ENCODE measurements around the gene CDC42BPB.

CDC42BPB gene

GRCh38 chr14:102975662-102976061 lies 81.7 kb downstream of the CDC42BPB start:
- no CpG with 5 or more reads among the region's 17 CpGs for WGBS, 2 donors (ENCODE audit: extremely low coverage in 2 of 2, insufficient read length in 2 of 2, insufficient replicate concordance in 1 of 2)
- Histone ChIP-seq H2BK5ac (ENCODE audit: low read length) (no peak overlapping the region), H3K9ac (ENCODE audit: low read depth, low read length, poor library complexity) (no peak overlapping the region), H3K4me1 (ENCODE audit: control insufficient read depth in 2 of 2, insufficient read depth in 1 of 2, low read depth in 1 of 2, low read length in 2 of 2) (peaks cover 0 to 5% of the 10 kb centered on the region in 2 donors), H3K79me1 (ENCODE audit: low read depth, low read length) (no peaks in the 10 kb centered on the region), H3K18ac (ENCODE audit: low read length) (no peak overlapping the region), H3K36me3 (replicated peaks in 1 of 2; ENCODE audit: control insufficient read depth in 2 of 2, insufficient read depth in 2 of 2, low read length in 2 of 2) (peaks cover 33 to 91% of the 10 kb centered on the region in 2 donors), H3K23ac (ENCODE audit: low read depth, low read length, poor library complexity) (no peak overlapping the region), H2BK120ac (ENCODE audit: low read depth, low read length) (no peak overlapping the region), H3K4me3 (ENCODE audit: low read length in 2 of 2) (no peak overlapping the region), H4K8ac (ENCODE audit: low read depth, low read length) (no peak overlapping the region), H2AFZ (ENCODE audit: low read length) (no peak overlapping the region), H3K14ac (ENCODE audit: low read length) (no peak overlapping the region), H3K27ac (replicated peaks; ENCODE audit: low read length) (no peak overlapping the region), H2BK12ac (ENCODE audit: low read length) (no peak overlapping the region), H3K27me3 (ENCODE audit: control insufficient read depth in 3 of 3, insufficient read depth in 3 of 3, low read depth in 1 of 3, low read length in 3 of 3) (no peaks in the 10 kb centered on the region), H3K4me2 (ENCODE audit: insufficient read depth, low read length, poor library complexity, severe bottlenecking) (no peak overlapping the region), H3K9me3 (replicated peaks in 1 of 2; ENCODE audit: control insufficient read depth in 2 of 2, insufficient read depth in 1 of 2, low read depth in 1 of 2, low read length in 2 of 2) (no peaks in the 10 kb centered on the region), H2BK15ac (ENCODE audit: low read length) (no peak overlapping the region), H3K4ac (ENCODE audit: low read length) (no peak overlapping the region), H4K91ac (ENCODE audit: low read depth, low read length, poor library complexity) (no peak overlapping the region), H2AK5ac (ENCODE audit: low read depth, low read length) (no peak overlapping the region)
- DNase-seq (ENCODE audit: low spot score): no peak

GRCh38 chr14:102973706-102974285 lies 83.6 kb downstream of the CDC42BPB start:
- Histone ChIP-seq H4K8ac (ENCODE audit: low read depth, low read length) (no peak overlapping the region), H2BK15ac (ENCODE audit: low read length) (no peak overlapping the region), H3K18ac (ENCODE audit: low read length) (no peak overlapping the region), H2AK5ac (ENCODE audit: low read depth, low read length) (no peak overlapping the region), H2AFZ (ENCODE audit: low read length) (no peak overlapping the region), H3K36me3 (replicated peaks in 1 of 2; ENCODE audit: control insufficient read depth in 2 of 2, insufficient read depth in 2 of 2, low read length in 2 of 2) (peaks cover 38 to 91% of the 10 kb centered on the region in 2 donors), H3K9ac (ENCODE audit: low read depth, low read length, poor library complexity) (peak overlapping the region; percentile 27), H2BK5ac (ENCODE audit: low read length) (no peak overlapping the region), H3K4me1 (ENCODE audit: control insufficient read depth in 2 of 2, insufficient read depth in 1 of 2, low read depth in 1 of 2, low read length in 2 of 2) (peaks cover 0 to 5% of the 10 kb centered on the region in 2 donors), H2BK12ac (ENCODE audit: low read length) (peak overlapping the region; percentile 4), H3K14ac (ENCODE audit: low read length) (peak overlapping the region; percentile 25), H3K4me3 (ENCODE audit: low read length in 2 of 2) (no peak overlapping the region), H3K4ac (ENCODE audit: low read length) (no peak overlapping the region), H3K4me2 (ENCODE audit: insufficient read depth, low read length, poor library complexity, severe bottlenecking) (no peak overlapping the region), H3K27me3 (ENCODE audit: control insufficient read depth in 3 of 3, insufficient read depth in 3 of 3, low read depth in 1 of 3, low read length in 3 of 3) (no peaks in the 10 kb centered on the region), H4K91ac (ENCODE audit: low read depth, low read length, poor library complexity) (no peak overlapping the region), H3K79me1 (ENCODE audit: low read depth, low read length) (peaks cover 3% of the 10 kb centered on the region), H2BK120ac (ENCODE audit: low read depth, low read length) (no peak overlapping the region), H3K23ac (ENCODE audit: low read depth, low read length, poor library complexity) (peak overlapping the region; percentile 14), H3K9me3 (replicated peaks in 1 of 2; ENCODE audit: control insufficient read depth in 2 of 2, insufficient read depth in 1 of 2, low read depth in 1 of 2, low read length in 2 of 2) (no peaks in the 10 kb centered on the region), H3K27ac (replicated peaks; ENCODE audit: low read length) (no peak overlapping the region)
- no peak for DNase-seq (ENCODE audit: low spot score)
- no CpG with 5 or more reads among the region's 22 CpGs for WGBS, 2 donors (ENCODE audit: extremely low coverage in 2 of 2, insufficient read length in 2 of 2, insufficient replicate concordance in 1 of 2)

GRCh38 chr14:102971836-102972606 lies 85.3 kb downstream of the CDC42BPB start:
- Histone ChIP-seq H3K23ac (ENCODE audit: low read depth, low read length, poor library complexity) (peak overlapping the region; percentile 70), H3K36me3 (replicated peaks in 1 of 2; ENCODE audit: control insufficient read depth in 2 of 2, insufficient read depth in 2 of 2, low read length in 2 of 2) (peaks cover 44 to 91% of the 10 kb centered on the region in 2 donors), H2BK15ac (ENCODE audit: low read length) (no peak overlapping the region), H2BK120ac (ENCODE audit: low read depth, low read length) (no peak overlapping the region), H2BK12ac (ENCODE audit: low read length) (no peak overlapping the region), H3K14ac (ENCODE audit: low read length) (no peak overlapping the region), H3K4me2 (ENCODE audit: insufficient read depth, low read length, poor library complexity, severe bottlenecking) (no peak overlapping the region), H3K27me3 (ENCODE audit: control insufficient read depth in 3 of 3, insufficient read depth in 3 of 3, low read depth in 1 of 3, low read length in 3 of 3) (no peaks in the 10 kb centered on the region), H3K18ac (ENCODE audit: low read length) (no peak overlapping the region), H3K79me1 (ENCODE audit: low read depth, low read length) (peaks cover 3% of the 10 kb centered on the region), H3K4me3 (ENCODE audit: low read length in 2 of 2) (no peak overlapping the region), H2BK5ac (ENCODE audit: low read length) (no peak overlapping the region), H3K4ac (ENCODE audit: low read length) (no peak overlapping the region), H3K9me3 (replicated peaks in 1 of 2; ENCODE audit: control insufficient read depth in 2 of 2, insufficient read depth in 1 of 2, low read depth in 1 of 2, low read length in 2 of 2) (no peaks in the 10 kb centered on the region), H2AFZ (ENCODE audit: low read length) (no peak overlapping the region), H3K9ac (ENCODE audit: low read depth, low read length, poor library complexity) (no peak overlapping the region), H4K91ac (ENCODE audit: low read depth, low read length, poor library complexity) (no peak overlapping the region), H3K4me1 (ENCODE audit: control insufficient read depth in 2 of 2, insufficient read depth in 1 of 2, low read depth in 1 of 2, low read length in 2 of 2) (no peaks in the 10 kb centered on the region), H3K27ac (replicated peaks; ENCODE audit: low read length) (no peak overlapping the region), H4K8ac (ENCODE audit: low read depth, low read length) (no peak overlapping the region), H2AK5ac (ENCODE audit: low read depth, low read length) (no peak overlapping the region)
- WGBS, 2 donors (ENCODE audit: extremely low coverage in 2 of 2, insufficient read length in 2 of 2, insufficient replicate concordance in 1 of 2): no CpG with 5 or more reads among the region's 25 CpGs
- no peak for DNase-seq (ENCODE audit: low spot score)

- Histone ChIP-seq H4K91ac (ENCODE audit: low read depth, low read length, poor library complexity) (no peak overlapping the region), H2BK12ac (ENCODE audit: low read length) (no peak overlapping the region), H2AFZ (ENCODE audit: low read length) (no peak overlapping the region), H3K14ac (ENCODE audit: low read length) (no peak overlapping the region), H3K9ac (ENCODE audit: low read depth, low read length, poor library complexity) (no peak overlapping the region), H2BK15ac (ENCODE audit: low read length) (no peak overlapping the region), H3K18ac (ENCODE audit: low read length) (no peak overlapping the region), H3K27me3 (ENCODE audit: control insufficient read depth in 3 of 3, insufficient read depth in 3 of 3, low read depth in 1 of 3, low read length in 3 of 3) (no peaks in the 10 kb centered on the region), H3K27ac (replicated peaks; ENCODE audit: low read length) (no peak overlapping the region), H2BK120ac (ENCODE audit: low read depth, low read length) (no peak overlapping the region), H3K9me3 (replicated peaks in 1 of 2; ENCODE audit: control insufficient read depth in 2 of 2, insufficient read depth in 1 of 2, low read depth in 1 of 2, low read length in 2 of 2) (no peaks in the 10 kb centered on the region), H2AK5ac (ENCODE audit: low read depth, low read length) (no peak overlapping the region), H4K8ac (ENCODE audit: low read depth, low read length) (no peak overlapping the region), H3K36me3 (replicated peaks in 1 of 2; ENCODE audit: control insufficient read depth in 2 of 2, insufficient read depth in 2 of 2, low read length in 2 of 2) (peaks cover 45 to 92% of the 10 kb centered on the region in 2 donors), H3K4me1 (ENCODE audit: control insufficient read depth in 2 of 2, insufficient read depth in 1 of 2, low read depth in 1 of 2, low read length in 2 of 2) (no peaks in the 10 kb centered on the region), H3K23ac (ENCODE audit: low read depth, low read length, poor library complexity) (no peak overlapping the region), H3K79me1 (ENCODE audit: low read depth, low read length) (peaks cover 3% of the 10 kb centered on the region), H3K4me2 (ENCODE audit: insufficient read depth, low read length, poor library complexity, severe bottlenecking) (no peak overlapping the region), H3K4ac (ENCODE audit: low read length) (no peak overlapping the region), H2BK5ac (ENCODE audit: low read length) (no peak overlapping the region), H3K4me3 (ENCODE audit: low read length in 2 of 2) (no peak overlapping the region)
- WGBS, 2 donors (ENCODE audit: extremely low coverage in 2 of 2, insufficient read length in 2 of 2, insufficient replicate concordance in 1 of 2): no CpG with 5 or more reads among the region's 9 CpGs
- DNase-seq (ENCODE audit: low spot score): no peak
These were observed 86.0 kb downstream of the CDC42BPB start for GRCh38 chr14:102971314-102971713.

Measured in neuronal stem cell (in vitro differentiated cells).